HEK293 (cell line): Measurements from ENCODE around the gene AP1S1.

Experiments used
- GLI4 ChIP-seq: fragments of 450-650 bp; formaldehyde crosslinking; IDR thresholded peaks from 2 replicates; pipeline ENCODE4 v1.5.1; 2016; ENCODE audit warnings: missing biosample characterization, missing genetic modification characterization
- KLF9 ChIP-seq: fragments of 450-650 bp; formaldehyde crosslinking; IDR thresholded peaks from 2 replicates; pipeline ENCODE4 v1.5.1; 2016; ENCODE audit warnings: missing biosample characterization, missing genetic modification characterization, low read depth
- MYNN ChIP-seq: fragments of 450-650 bp; formaldehyde crosslinking; IDR thresholded peaks from 2 replicates; pipeline ENCODE4 v1.5.1; 2016; ENCODE audit warnings: missing biosample characterization, missing genetic modification characterization, borderline replicate concordance
- OVOL3 ChIP-seq: fragments of 450-650 bp; formaldehyde crosslinking; IDR thresholded peaks from 2 replicates; pipeline ENCODE4 v1.5.1; 2016; ENCODE audit warnings: missing biosample characterization, missing genetic modification characterization
- SETDB1 ChIP-seq: IDR thresholded peaks from one replicate; pipeline ENCODE4 v1.6.1; 2017; ENCODE audit warnings: mild to moderate bottlenecking, low read length, moderate library complexity, mixed read lengths; ENCODE audit not compliant: insufficient read length
- TRIM28 ChIP-seq: IDR thresholded peaks from 2 replicates; pipeline ENCODE4 v1.6.1; 2011; ENCODE audit warnings: low read length, control low read depth, borderline replicate concordance
- ZBTB17 ChIP-seq: fragments of 450-650 bp; formaldehyde crosslinking; IDR thresholded peaks from 2 replicates; pipeline ENCODE4 v1.5.1; 2016; ENCODE audit warnings: missing biosample characterization, missing genetic modification characterization
- ZNF112 ChIP-seq: fragments of 450-650 bp; formaldehyde crosslinking; IDR thresholded peaks from 2 replicates; pipeline ENCODE4 v1.5.0; 2017; ENCODE audit warnings: missing biosample characterization, missing genetic modification characterization
- ZNF155 ChIP-seq: fragments of 450-650 bp; formaldehyde crosslinking; IDR thresholded peaks from 2 replicates; pipeline ENCODE4 v1.5.1; 2016; ENCODE audit warnings: missing biosample characterization, missing genetic modification characterization
- ZNF19 ChIP-seq: fragments of 450-650 bp; formaldehyde crosslinking; IDR thresholded peaks from 2 replicates; pipeline ENCODE4; 2016; ENCODE audit warnings: missing biosample characterization, missing genetic modification characterization, low read depth
- ZNF248 ChIP-seq: fragments of 450-650 bp; formaldehyde crosslinking; IDR thresholded peaks from 2 replicates; pipeline ENCODE4 v1.5.1; 2017; ENCODE audit warnings: missing biosample characterization, missing genetic modification characterization
- ZNF266 ChIP-seq: fragments of 450-650 bp; formaldehyde crosslinking; IDR thresholded peaks from 2 replicates; pipeline ENCODE4 v1.5.1; 2016; ENCODE audit warnings: missing biosample characterization, missing genetic modification characterization, low read depth
- ZNF354C ChIP-seq: fragments of 450-650 bp; formaldehyde crosslinking; IDR thresholded peaks from 2 replicates; pipeline ENCODE4 v1.5.1; 2016; ENCODE audit warnings: missing biosample characterization, missing genetic modification characterization, low read depth, borderline replicate concordance
- ZNF366 ChIP-seq: fragments of 450-650 bp; formaldehyde crosslinking; conservative IDR thresholded peaks from 2 replicates; pipeline ENCODE4 v1.5.1; 2016; ENCODE audit warnings: missing biosample characterization, missing genetic modification characterization
- ZNF391 ChIP-seq: fragments of 450-650 bp; formaldehyde crosslinking; IDR thresholded peaks from 2 replicates; pipeline ENCODE4 v1.5.1; 2016; ENCODE audit warnings: low read depth, missing biosample characterization, missing genetic modification characterization, borderline replicate concordance
- ZNF555 ChIP-seq: fragments of 450-650 bp; formaldehyde crosslinking; conservative IDR thresholded peaks from 2 replicates; pipeline ENCODE4 v1.5.1; 2017; ENCODE audit warnings: missing biosample characterization, mild to moderate bottlenecking, missing genetic modification characterization, inconsistent platforms
- ZNF621 ChIP-seq: fragments of 450-650 bp; formaldehyde crosslinking; IDR thresholded peaks from 2 replicates; pipeline ENCODE4 v1.5.1; 2017; ENCODE audit warnings: missing biosample characterization, missing genetic modification characterization
- ZNF623 ChIP-seq: fragments of 450-650 bp; formaldehyde crosslinking; IDR thresholded peaks from 2 replicates; pipeline ENCODE4 v1.5.1; 2016; ENCODE audit warnings: missing biosample characterization, missing genetic modification characterization
- ZNF670 ChIP-seq: fragments of 450-650 bp; formaldehyde crosslinking; IDR thresholded peaks from 2 replicates; pipeline ENCODE4 v1.5.1; 2016; ENCODE audit warnings: missing biosample characterization, missing genetic modification characterization, low read depth
- ZNF830 ChIP-seq: fragments of 450-650 bp; IDR thresholded peaks from 2 replicates; pipeline ENCODE4 v1.5.0; 2018; ENCODE audit warnings: missing biosample characterization, missing genetic modification characterization, low read depth, mild to moderate bottlenecking, moderate library complexity
- TF ChIP-seq, protein P1 (sequence below): sonication (generic); formaldehyde crosslinking; IDR thresholded peaks from 2 replicates; pipeline ENCODE4 v1.8.1; 2022; ENCODE audit warnings: mild to moderate bottlenecking, moderate library complexity, missing genetic modification reagents
- TF ChIP-seq, protein P2 (sequence below): fragments of 450-650 bp; formaldehyde crosslinking; IDR thresholded peaks from 2 replicates; pipeline ENCODE4 v1.5.1; 2017; ENCODE audit warnings: missing biosample characterization, missing genetic modification characterization
- TF ChIP-seq, protein P3 (sequence below): fragments of 450-650 bp; formaldehyde crosslinking; IDR thresholded peaks from 2 replicates; pipeline ENCODE4 v1.5.1; 2016; ENCODE audit warnings: missing biosample characterization, missing genetic modification characterization
- TF ChIP-seq, protein P4 (sequence below): fragments of 450-650 bp; IDR thresholded peaks from 2 replicates; pipeline ENCODE4 v1.5.1; 2018; ENCODE audit warnings: missing biosample characterization, mild to moderate bottlenecking, missing genetic modification characterization
- TF ChIP-seq, protein P5 (sequence below): fragments of 450-650 bp; formaldehyde crosslinking; optimal IDR thresholded peaks from 2 replicates; pipeline ENCODE3; 2016; ENCODE audit warnings: missing biosample characterization, mild to moderate bottlenecking, missing genetic modification characterization
- TF ChIP-seq, protein P6 (sequence below): fragments of 450-650 bp; formaldehyde crosslinking; IDR thresholded peaks from 2 replicates; pipeline ENCODE4 v1.5.1; 2016; ENCODE audit warnings: missing biosample characterization, missing genetic modification characterization

AP1S1 gene

DNA sequence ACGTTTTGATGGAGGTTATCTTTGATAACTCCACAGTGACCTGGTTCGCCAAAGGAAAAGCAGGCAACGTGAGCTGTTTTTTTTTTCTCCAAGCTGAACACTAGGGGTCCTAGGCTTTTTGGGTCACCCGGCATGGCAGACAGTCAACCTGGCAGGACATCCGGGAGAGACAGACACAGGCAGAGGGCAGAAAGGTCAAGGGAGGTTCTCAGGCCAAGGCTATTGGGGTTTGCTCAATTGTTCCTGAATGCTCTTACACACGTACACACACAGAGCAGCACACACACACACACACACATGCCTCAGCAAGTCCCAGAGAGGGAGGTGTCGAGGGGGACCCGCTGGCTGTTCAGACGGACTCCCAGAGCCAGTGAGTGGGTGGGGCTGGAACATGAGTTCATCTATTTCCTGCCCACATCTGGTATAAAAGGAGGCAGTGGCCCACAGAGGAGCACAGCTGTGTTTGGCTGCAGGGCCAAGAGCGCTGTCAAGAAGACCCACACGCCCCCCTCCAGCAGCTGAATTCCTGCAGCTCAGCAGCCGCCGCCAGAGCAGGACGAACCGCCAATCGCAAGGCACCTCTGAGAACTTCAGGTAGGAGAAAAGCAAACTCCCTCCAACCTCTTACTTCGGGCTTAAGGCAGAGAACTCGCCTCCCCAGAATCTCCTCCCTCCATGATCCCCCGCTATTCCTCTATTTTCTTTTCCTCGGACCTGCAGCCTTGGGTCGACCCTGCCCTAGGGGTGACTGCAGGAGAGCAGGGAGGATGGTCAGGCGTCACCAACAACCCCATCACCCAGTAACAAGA lies 27.4 kb upstream of the AP1S1 start, which contains the start of gene SERPINE1 (continued):
- TF ChIP-seq TRIM28 (no peak), ZNF155 (tag by site-specific recombination) (no peak), MYNN (tag by site-specific recombination) (no peak), ZNF621 (tag by site-specific recombination) (no peak), SETDB1 (no peak), ZNF19 (tag by site-specific recombination) (no peak), ZNF555 (tag by site-specific recombination) (no peak), OVOL3 (tag by site-specific recombination) (no peak), ZNF670 (tag by site-specific recombination) (no peak), GLI4 (tag by site-specific recombination) (no peak), ZNF354C (tag by site-specific recombination) (no peak), KLF9 (tag by site-specific recombination) (peak; percentile 76), ZNF248 (tag by site-specific recombination) (no peak), ZNF366 (tag by site-specific recombination) (no peak; the same call in 1 of the 2 replicates), ZNF623 (tag by site-specific recombination) (0 out of 2 replicates have a peak, but pooled peaks have one; percentile 12), ZNF266 (no peak), ZNF391 (tag by site-specific recombination) (no peak), ZNF830 (tag by site-specific recombination) (no peak), ZBTB17 (tag by site-specific recombination) (peak; percentile 39; the same call in 1 of the 2 replicates), ZNF112 (tag by site-specific recombination) (no peak)
- TF ChIP-seq, protein P1, sequence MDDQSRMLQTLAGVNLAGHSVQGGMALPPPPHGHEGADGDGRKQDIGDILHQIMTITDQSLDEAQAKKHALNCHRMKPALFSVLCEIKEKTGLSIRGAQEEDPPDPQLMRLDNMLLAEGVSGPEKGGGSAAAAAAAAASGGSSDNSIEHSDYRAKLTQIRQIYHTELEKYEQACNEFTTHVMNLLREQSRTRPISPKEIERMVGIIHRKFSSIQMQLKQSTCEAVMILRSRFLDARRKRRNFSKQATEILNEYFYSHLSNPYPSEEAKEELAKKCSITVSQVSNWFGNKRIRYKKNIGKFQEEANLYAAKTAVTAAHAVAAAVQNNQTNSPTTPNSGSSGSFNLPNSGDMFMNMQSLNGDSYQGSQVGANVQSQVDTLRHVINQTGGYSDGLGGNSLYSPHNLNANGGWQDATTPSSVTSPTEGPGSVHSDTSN: no peak
- TF ChIP-seq, protein P2, sequence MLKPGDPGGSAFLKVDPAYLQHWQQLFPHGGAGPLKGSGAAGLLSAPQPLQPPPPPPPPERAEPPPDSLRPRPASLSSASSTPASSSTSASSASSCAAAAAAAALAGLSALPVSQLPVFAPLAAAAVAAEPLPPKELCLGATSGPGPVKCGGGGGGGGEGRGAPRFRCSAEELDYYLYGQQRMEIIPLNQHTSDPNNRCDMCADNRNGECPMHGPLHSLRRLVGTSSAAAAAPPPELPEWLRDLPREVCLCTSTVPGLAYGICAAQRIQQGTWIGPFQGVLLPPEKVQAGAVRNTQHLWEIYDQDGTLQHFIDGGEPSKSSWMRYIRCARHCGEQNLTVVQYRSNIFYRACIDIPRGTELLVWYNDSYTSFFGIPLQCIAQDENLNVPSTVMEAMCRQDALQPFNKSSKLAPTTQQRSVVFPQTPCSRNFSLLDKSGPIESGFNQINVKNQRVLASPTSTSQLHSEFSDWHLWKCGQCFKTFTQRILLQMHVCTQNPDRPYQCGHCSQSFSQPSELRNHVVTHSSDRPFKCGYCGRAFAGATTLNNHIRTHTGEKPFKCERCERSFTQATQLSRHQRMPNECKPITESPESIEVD (tag by site-specific recombination): no peak
- TF ChIP-seq, protein P3, sequence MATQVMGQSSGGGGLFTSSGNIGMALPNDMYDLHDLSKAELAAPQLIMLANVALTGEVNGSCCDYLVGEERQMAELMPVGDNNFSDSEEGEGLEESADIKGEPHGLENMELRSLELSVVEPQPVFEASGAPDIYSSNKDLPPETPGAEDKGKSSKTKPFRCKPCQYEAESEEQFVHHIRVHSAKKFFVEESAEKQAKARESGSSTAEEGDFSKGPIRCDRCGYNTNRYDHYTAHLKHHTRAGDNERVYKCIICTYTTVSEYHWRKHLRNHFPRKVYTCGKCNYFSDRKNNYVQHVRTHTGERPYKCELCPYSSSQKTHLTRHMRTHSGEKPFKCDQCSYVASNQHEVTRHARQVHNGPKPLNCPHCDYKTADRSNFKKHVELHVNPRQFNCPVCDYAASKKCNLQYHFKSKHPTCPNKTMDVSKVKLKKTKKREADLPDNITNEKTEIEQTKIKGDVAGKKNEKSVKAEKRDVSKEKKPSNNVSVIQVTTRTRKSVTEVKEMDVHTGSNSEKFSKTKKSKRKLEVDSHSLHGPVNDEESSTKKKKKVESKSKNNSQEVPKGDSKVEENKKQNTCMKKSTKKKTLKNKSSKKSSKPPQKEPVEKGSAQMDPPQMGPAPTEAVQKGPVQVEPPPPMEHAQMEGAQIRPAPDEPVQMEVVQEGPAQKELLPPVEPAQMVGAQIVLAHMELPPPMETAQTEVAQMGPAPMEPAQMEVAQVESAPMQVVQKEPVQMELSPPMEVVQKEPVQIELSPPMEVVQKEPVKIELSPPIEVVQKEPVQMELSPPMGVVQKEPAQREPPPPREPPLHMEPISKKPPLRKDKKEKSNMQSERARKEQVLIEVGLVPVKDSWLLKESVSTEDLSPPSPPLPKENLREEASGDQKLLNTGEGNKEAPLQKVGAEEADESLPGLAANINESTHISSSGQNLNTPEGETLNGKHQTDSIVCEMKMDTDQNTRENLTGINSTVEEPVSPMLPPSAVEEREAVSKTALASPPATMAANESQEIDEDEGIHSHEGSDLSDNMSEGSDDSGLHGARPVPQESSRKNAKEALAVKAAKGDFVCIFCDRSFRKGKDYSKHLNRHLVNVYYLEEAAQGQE (tag by site-specific recombination): no peak
- TF ChIP-seq, protein P4, sequence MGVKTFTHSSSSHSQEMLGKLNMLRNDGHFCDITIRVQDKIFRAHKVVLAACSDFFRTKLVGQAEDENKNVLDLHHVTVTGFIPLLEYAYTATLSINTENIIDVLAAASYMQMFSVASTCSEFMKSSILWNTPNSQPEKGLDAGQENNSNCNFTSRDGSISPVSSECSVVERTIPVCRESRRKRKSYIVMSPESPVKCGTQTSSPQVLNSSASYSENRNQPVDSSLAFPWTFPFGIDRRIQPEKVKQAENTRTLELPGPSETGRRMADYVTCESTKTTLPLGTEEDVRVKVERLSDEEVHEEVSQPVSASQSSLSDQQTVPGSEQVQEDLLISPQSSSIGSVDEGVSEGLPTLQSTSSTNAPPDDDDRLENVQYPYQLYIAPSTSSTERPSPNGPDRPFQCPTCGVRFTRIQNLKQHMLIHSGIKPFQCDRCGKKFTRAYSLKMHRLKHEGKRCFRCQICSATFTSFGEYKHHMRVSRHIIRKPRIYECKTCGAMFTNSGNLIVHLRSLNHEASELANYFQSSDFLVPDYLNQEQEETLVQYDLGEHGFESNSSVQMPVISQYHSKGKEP: no peak
- TF ChIP-seq, protein P5, sequence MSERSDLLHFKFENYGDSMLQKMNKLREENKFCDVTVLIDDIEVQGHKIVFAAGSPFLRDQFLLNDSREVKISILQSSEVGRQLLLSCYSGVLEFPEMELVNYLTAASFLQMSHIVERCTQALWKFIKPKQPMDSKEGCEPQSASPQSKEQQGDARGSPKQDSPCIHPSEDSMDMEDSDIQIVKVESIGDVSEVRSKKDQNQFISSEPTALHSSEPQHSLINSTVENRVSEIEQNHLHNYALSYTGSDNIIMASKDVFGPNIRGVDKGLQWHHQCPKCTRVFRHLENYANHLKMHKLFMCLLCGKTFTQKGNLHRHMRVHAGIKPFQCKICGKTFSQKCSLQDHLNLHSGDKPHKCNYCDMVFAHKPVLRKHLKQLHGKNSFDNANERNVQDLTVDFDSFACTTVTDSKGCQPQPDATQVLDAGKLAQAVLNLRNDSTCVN (tag by site-specific recombination): no peak
- TF ChIP-seq, protein P6, sequence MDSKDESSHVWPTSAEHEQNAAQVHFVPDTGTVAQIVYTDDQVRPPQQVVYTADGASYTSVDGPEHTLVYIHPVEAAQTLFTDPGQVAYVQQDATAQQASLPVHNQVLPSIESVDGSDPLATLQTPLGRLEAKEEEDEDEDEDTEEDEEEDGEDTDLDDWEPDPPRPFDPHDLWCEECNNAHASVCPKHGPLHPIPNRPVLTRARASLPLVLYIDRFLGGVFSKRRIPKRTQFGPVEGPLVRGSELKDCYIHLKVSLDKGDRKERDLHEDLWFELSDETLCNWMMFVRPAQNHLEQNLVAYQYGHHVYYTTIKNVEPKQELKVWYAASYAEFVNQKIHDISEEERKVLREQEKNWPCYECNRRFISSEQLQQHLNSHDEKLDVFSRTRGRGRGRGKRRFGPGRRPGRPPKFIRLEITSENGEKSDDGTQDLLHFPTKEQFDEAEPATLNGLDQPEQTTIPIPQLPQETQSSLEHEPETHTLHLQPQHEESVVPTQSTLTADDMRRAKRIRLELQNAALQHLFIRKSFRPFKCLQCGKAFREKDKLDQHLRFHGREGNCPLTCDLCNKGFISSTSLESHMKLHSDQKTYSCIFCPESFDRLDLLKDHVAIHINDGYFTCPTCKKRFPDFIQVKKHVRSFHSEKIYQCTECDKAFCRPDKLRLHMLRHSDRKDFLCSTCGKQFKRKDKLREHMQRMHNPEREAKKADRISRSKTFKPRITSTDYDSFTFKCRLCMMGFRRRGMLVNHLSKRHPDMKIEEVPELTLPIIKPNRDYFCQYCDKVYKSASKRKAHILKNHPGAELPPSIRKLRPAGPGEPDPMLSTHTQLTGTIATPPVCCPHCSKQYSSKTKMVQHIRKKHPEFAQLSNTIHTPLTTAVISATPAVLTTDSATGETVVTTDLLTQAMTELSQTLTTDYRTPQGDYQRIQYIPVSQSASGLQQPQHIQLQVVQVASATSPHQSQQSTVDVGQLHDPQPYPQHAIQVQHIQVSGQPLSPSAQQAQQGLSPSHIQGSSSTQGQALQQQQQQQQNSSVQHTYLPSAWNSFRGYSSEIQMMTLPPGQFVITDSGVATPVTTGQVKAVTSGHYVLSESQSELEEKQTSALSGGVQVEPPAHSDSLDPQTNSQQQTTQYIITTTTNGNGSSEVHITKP: peak; percentile 57; the same call in 1 of the 2 replicates
